ENCODE results near the gene HUWE1.

GRCh38 chrX:53637479-53637878 lies 49.0 kb downstream of the HUWE1 start:
- TF ChIP-seq CTCF (conservative IDR thresholded peaks at IDR 0.05; ENCODE audit: low read length) (no peak), EZH2phosphoT487 (IDR thresholded peaks at IDR 0.05; ENCODE audit: borderline replicate concordance, low read depth, low read length) (no peak)
